ENCODE results near the gene AUH.

AUH gene

DNA sequence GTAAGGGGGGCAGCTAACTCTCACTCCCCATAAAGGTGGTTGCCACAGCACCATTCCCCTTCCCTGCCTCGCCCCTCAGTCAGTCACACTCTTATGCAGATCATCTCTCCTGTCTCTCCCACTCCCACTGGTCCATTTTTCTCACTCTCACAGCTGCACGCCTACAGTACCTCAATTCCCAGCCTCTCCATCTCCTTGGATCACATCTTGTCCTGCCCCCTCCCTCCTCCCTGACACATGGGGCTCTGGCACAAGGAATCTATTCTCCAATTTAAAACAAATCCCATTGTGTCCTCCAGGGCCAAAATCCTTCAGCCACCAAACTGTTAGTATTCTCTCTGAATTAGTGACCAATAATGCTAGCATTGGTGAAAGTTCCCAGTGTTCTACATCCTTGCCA, 114.4 kb downstream of the AUH start:
- Histone ChIP-seq H3K4me1 (ENCODE audit: insufficient read depth, low read length) (peaks cover 17% of the 10 kb centered on the region), H3K9me3 (ENCODE audit: control insufficient read depth, insufficient read depth, low read length) (no peaks in the 10 kb centered on the region), H3K9ac (ENCODE audit: low read depth, low read length) (no peak overlapping the region), H3K36me3 (ENCODE audit: insufficient read depth, low read length) (no peaks in the 10 kb centered on the region)

- Histone ChIP-seq H3K36me3 (ENCODE audit: insufficient read depth, low read length) (no peaks in the 10 kb centered on the region), H3K9ac (ENCODE audit: low read depth, low read length) (no peak overlapping the region), H3K4me1 (ENCODE audit: insufficient read depth, low read length) (peaks cover 17% of the 10 kb centered on the region), H3K9me3 (ENCODE audit: control insufficient read depth, insufficient read depth, low read length) (no peaks in the 10 kb centered on the region)
Measured at GRCh38 chr9:91246846-91247245, 114.9 kb downstream of the AUH start.

DNA sequence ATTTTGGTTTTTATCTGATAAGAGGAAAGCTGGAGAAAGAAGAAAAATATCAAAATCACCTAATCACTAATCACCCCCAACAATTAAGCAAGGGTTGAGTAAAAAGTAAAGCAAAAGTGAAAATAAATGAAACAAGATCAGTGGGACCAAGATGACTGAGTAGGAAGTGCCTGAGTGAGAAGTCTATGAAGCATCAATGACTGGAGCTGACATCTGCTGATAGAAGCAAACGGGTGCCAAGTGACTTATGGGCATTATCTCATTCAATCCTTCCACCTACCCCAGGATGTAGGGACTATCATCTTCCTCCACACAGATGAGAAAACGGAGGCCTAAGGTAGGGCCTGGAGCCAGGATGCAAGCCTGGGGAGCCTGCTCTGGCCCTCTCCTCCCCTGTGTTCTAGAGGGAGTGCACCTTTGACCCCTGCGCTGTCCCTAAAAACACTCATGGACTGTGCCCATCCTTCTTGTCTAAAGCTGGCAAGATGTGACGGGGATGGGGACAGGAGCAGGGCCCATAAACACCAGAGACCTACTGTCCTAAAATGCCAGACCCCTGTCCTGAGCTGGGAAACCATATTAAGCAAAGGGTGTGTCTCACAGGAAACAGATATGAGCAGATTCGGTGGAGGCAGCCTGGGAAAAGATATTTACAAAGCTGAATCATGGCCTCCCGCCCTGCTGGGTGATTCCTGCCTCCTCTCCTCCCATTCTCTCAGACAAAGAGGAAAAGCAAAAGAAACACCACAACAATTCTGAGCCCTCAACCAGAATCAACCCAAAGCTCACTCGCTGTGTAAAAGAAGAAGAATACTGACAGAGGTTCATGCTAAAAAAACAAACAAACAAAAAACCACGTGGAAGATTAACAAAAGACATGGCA, 116.0 kb downstream of the AUH start:
- H3K9ac ChIP-seq (ENCODE audit: low read depth, low read length): no peak overlapping the region
- peaks cover 17% of the 10 kb centered on the region for H3K4me1 ChIP-seq (ENCODE audit: insufficient read depth, low read length)
- H3K9me3 ChIP-seq (ENCODE audit: control insufficient read depth, insufficient read depth, low read length): no peaks in the 10 kb centered on the region
- no peaks in the 10 kb centered on the region for H3K36me3 ChIP-seq (ENCODE audit: insufficient read depth, low read length)

DNA sequence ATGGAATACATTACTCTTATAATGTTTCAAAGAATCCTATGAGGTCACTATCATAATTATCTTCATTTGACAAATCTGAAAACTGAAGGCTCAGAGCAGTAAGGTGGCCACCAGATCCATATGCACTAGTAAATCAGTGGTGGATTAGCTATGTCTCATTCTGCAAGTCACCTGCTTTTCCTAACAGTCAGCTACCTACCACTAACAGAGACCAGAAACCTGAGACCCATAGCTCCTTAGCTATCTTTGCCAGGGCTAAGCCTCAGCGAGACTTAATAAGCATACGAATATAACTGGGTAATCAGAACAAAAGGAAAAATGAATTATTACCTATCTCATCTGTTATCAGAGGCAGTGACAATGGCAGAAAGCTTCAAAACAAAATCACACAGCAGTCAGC, 118.7 kb downstream of the AUH start:
- peaks cover 17% of the 10 kb centered on the region for H3K4me1 ChIP-seq (ENCODE audit: insufficient read depth, low read length)
- H3K9me3 ChIP-seq (ENCODE audit: control insufficient read depth, insufficient read depth, low read length): no peaks in the 10 kb centered on the region
- no peak overlapping the region for H3K9ac ChIP-seq (ENCODE audit: low read depth, low read length)
- H3K36me3 ChIP-seq (ENCODE audit: insufficient read depth, low read length): no peaks in the 10 kb centered on the region

DNA sequence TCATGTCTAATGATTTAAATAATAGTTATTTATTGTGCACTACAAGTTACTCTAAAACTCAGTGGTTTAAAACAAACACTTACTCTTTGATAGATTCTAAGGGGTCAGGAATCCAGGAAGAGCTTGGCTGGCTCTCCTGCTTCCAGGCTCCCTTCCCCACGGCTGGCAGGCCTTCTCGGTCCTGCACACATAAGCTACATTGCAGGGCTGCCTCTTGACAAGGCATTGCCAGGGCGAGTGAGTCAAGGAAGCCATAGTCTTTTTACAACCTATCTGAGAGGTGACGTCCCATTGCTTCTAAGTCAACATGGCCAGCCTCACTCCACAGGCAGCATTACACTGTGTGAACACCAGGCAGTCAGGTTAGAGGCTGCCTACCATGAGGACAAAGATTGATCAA, 119.8 kb downstream of the AUH start:
- Histone ChIP-seq H3K9ac (ENCODE audit: low read depth, low read length) (no peak overlapping the region), H3K36me3 (ENCODE audit: insufficient read depth, low read length) (no peaks in the 10 kb centered on the region), H3K4me1 (ENCODE audit: insufficient read depth, low read length) (peaks cover 14% of the 10 kb centered on the region)

DNA sequence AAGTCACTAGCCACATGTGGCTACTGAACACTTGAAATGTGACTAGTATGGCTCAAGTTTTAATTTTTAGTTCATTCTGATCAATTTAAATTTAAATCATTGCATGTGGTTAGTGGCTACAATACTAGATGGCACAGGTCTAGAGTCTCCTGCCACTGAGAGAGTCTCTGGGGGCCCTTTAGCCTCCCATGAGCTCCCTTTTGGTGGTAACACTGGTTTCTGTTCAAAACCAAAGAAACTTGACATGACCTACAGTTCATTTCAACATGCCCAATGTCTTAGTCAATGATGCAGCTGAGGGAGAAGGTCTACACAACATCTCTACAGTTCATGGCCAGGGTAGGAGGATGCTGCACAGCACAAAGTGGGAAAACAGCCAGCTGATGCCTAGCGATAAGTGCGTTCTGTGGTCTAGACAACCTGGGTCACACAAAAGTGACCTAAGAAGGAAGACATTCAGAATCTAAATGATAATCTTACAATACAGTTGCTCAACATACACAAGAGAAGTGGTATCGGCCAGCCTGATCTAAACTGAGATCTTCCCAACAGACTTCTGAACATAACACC, 121.0 kb downstream of the AUH start:
- Histone ChIP-seq H3K9me3 (ENCODE audit: control insufficient read depth, insufficient read depth, low read length) (no peaks in the 10 kb centered on the region), H3K4me1 (ENCODE audit: insufficient read depth, low read length) (peaks cover 3% of the 10 kb centered on the region; the same call in 1 of the 2 replicates), H3K36me3 (ENCODE audit: insufficient read depth, low read length) (no peaks in the 10 kb centered on the region), H3K9ac (ENCODE audit: low read depth, low read length) (no peak overlapping the region)

More for the DNA sequence above, 119.8 kb downstream of the AUH start:
- H3K9me3 ChIP-seq (ENCODE audit: control insufficient read depth, insufficient read depth, low read length): no peaks in the 10 kb centered on the region

- no peaks in the 10 kb centered on the region for H3K4me1 ChIP-seq (ENCODE audit: insufficient read depth, low read length)
- H3K9me3 ChIP-seq (ENCODE audit: control insufficient read depth, insufficient read depth, low read length): no peaks in the 10 kb centered on the region
- no peak overlapping the region for H3K9ac ChIP-seq (ENCODE audit: low read depth, low read length)
- no peaks in the 10 kb centered on the region for H3K36me3 ChIP-seq (ENCODE audit: insufficient read depth, low read length)
Measured at GRCh38 chr9:91239367-91240111, 122.2 kb downstream of the AUH start.

GRCh38 chr9:91234523-91234922, 127.2 kb downstream of the AUH start:
- no peaks in the 10 kb centered on the region for H3K4me1 ChIP-seq (ENCODE audit: insufficient read depth, low read length)
- H3K9ac ChIP-seq (ENCODE audit: low read depth, low read length): no peak overlapping the region
- H3K36me3 ChIP-seq (ENCODE audit: insufficient read depth, low read length): no peaks in the 10 kb centered on the region
- H3K9me3 ChIP-seq (ENCODE audit: control insufficient read depth, insufficient read depth, low read length): no peaks in the 10 kb centered on the region

- H3K9me3 ChIP-seq (ENCODE audit: control insufficient read depth, insufficient read depth, low read length): no peaks in the 10 kb centered on the region
- no peaks in the 10 kb centered on the region for H3K36me3 ChIP-seq (ENCODE audit: insufficient read depth, low read length)
Measured at GRCh38 chr9:91231619-91232018, 130.1 kb downstream of the AUH start.

GRCh38 chr9:91223000-91223399, 138.7 kb downstream of the AUH start:
- H3K9me3 ChIP-seq (ENCODE audit: control insufficient read depth, insufficient read depth, low read length): no peaks in the 10 kb centered on the region
- no peaks in the 10 kb centered on the region for H3K36me3 ChIP-seq (ENCODE audit: insufficient read depth, low read length)
- H3K4me1 ChIP-seq (ENCODE audit: insufficient read depth, low read length): no peaks in the 10 kb centered on the region
- no peak overlapping the region for H3K9ac ChIP-seq (ENCODE audit: low read depth, low read length)

More at GRCh38 chr9:91231619-91232018, 130.1 kb downstream of the AUH start:
- Histone ChIP-seq H3K9ac (ENCODE audit: low read depth, low read length) (no peak overlapping the region), H3K4me1 (ENCODE audit: insufficient read depth, low read length) (no peaks in the 10 kb centered on the region)

- H3K9me3 ChIP-seq (ENCODE audit: control insufficient read depth, insufficient read depth, low read length): no peaks in the 10 kb centered on the region
Measured at GRCh38 chr9:91222457-91222856, 139.3 kb downstream of the AUH start.

DNA sequence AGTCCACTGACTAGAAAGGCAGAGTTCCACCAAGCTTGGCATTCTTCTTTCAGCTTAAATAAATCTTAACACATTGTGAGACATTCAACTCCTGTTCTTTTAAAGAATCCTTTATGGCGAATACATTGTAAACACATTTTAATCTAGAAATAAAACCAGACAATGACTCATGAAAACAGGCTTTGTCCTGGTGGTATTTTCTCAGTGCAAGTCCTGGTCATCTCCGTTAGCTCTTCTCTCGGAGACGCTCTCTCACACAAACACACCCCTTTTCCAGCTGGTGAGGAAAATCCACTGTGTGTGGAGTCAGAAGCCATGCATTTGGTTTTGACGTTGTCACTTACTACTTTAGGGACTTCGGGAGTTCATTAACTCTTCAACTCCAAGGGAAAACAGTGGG, 140.4 kb downstream of the AUH start:
- no peaks in the 10 kb centered on the region for H3K36me3 ChIP-seq (ENCODE audit: insufficient read depth, low read length)
- H3K4me1 ChIP-seq (ENCODE audit: insufficient read depth, low read length): peaks cover 11% of the 10 kb centered on the region
- no peak overlapping the region for H3K9ac ChIP-seq (ENCODE audit: low read depth, low read length)
- H3K9me3 ChIP-seq (ENCODE audit: control insufficient read depth, insufficient read depth, low read length): no peaks in the 10 kb centered on the region

More at GRCh38 chr9:91222457-91222856, 139.3 kb downstream of the AUH start:
- H3K9ac ChIP-seq (ENCODE audit: low read depth, low read length): no peak overlapping the region
- no peaks in the 10 kb centered on the region for H3K36me3 ChIP-seq (ENCODE audit: insufficient read depth, low read length)
- H3K4me1 ChIP-seq (ENCODE audit: insufficient read depth, low read length): peaks cover 3% of the 10 kb centered on the region

GRCh38 chr9:91220491-91221135, 141.1 kb downstream of the AUH start:
- Histone ChIP-seq H3K9me3 (ENCODE audit: control insufficient read depth, insufficient read depth, low read length) (no peaks in the 10 kb centered on the region), H3K36me3 (ENCODE audit: insufficient read depth, low read length) (no peaks in the 10 kb centered on the region), H3K4me1 (ENCODE audit: insufficient read depth, low read length) (peaks cover 11% of the 10 kb centered on the region), H3K9ac (ENCODE audit: low read depth, low read length) (no peak overlapping the region)

DNA sequence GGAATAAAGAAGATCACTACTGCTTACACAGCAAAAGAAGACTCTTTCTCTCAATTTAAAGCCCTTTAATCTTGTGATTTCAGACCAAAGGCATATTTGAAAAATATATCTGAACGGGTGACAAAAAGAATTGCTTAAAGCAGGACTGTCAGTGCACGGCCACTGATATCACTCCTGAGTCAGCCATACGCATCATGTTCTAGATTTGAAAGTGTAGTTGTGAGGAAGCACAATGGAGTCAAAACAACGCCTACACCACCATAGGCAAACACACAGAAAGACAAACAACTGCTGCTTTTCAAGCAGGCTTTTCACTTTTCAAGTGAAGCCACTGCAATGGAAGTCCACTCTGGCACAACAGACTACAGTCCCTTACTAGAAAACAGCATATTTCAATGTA, 141.7 kb downstream of the AUH start:
- H3K36me3 ChIP-seq (ENCODE audit: insufficient read depth, low read length): no peaks in the 10 kb centered on the region
- no peak overlapping the region for H3K9ac ChIP-seq (ENCODE audit: low read depth, low read length)
- peaks cover 11% of the 10 kb centered on the region for H3K4me1 ChIP-seq (ENCODE audit: insufficient read depth, low read length)
- H3K9me3 ChIP-seq (ENCODE audit: control insufficient read depth, insufficient read depth, low read length): no peaks in the 10 kb centered on the region
